ENCODE measurements around the gene MARCHF6.
"Not testable (repeated sequence)": the region's sequence is repeated elsewhere in the genome, so short reads cannot be mapped to it uniquely, and the experiment has no call there.

The MARCHF6 gene

GRCh38 chr5:10376544-10376943, 23.0 kb downstream of the MARCHF6 start:
- Histone ChIP-seq H3K27ac (no peak overlapping the region), H3K27me3 (no peaks in the 10 kb centered on the region), H3K4me3 (ENCODE audit: low read depth in 1 of 2, low read length in 1 of 2) (no peak overlapping the region), H3K4me1 (ENCODE audit: control insufficient read depth in 1 of 2, insufficient read depth in 1 of 2, low read depth in 1 of 2, low read length in 1 of 2) (no peaks in the 10 kb centered on the region), H3K36me3 (peaks cover 25% of the 10 kb centered on the region), H3K9me3 (no peaks in the 10 kb centered on the region)
- TF ChIP-seq CTCF (IDR thresholded peaks at IDR 0.05), result no peak

- Histone ChIP-seq H3K27me3 (no peaks in the 10 kb centered on the region), H3K4me3 (ENCODE audit: low read depth in 1 of 2, low read length in 1 of 2) (no peak overlapping the region), H3K36me3 (peaks cover 30% of the 10 kb centered on the region), H3K27ac (no peak overlapping the region), H3K9me3 (no peaks in the 10 kb centered on the region), H3K4me1 (ENCODE audit: control insufficient read depth in 1 of 2, insufficient read depth in 1 of 2, low read depth in 1 of 2, low read length in 1 of 2) (no peaks in the 10 kb centered on the region)
- no peak for TF ChIP-seq CTCF (IDR thresholded peaks at IDR 0.05)
Measured at GRCh38 chr5:10377081-10377480, 23.6 kb downstream of the MARCHF6 start.

GRCh38 chr5:10381803-10382202, 28.3 kb downstream of the MARCHF6 start:
- no peaks in the 10 kb centered on the region for H3K4me1 ChIP-seq (ENCODE audit: control insufficient read depth in 1 of 2, insufficient read depth in 1 of 2, low read depth in 1 of 2, low read length in 1 of 2)
- H3K36me3 ChIP-seq, result peaks cover 55% of the 10 kb centered on the region
- no peaks in the 10 kb centered on the region for H3K9me3 ChIP-seq
- H3K27ac ChIP-seq, result no peak overlapping the region
- H3K27me3 ChIP-seq, result no peaks in the 10 kb centered on the region
- H3K4me3 ChIP-seq (ENCODE audit: low read depth in 1 of 2, low read length in 1 of 2), result no peak overlapping the region
- no peak for TF ChIP-seq CTCF (IDR thresholded peaks at IDR 0.05)

GRCh38 chr5:10384483-10384882, 31.0 kb downstream of the MARCHF6 start:
- Histone ChIP-seq H3K27me3 (no peaks in the 10 kb centered on the region), H3K9me3 (no peaks in the 10 kb centered on the region), H3K4me1 (ENCODE audit: control insufficient read depth in 1 of 2, insufficient read depth in 1 of 2, low read depth in 1 of 2, low read length in 1 of 2) (no peaks in the 10 kb centered on the region), H3K36me3 (peaks cover 65% of the 10 kb centered on the region), H3K4me3 (ENCODE audit: low read depth in 1 of 2, low read length in 1 of 2) (no peak overlapping the region), H3K27ac (no peak overlapping the region)
- TF ChIP-seq CTCF (IDR thresholded peaks at IDR 0.05), result no peak

GRCh38 chr5:10387690-10388089, 34.2 kb downstream of the MARCHF6 start:
- H3K27me3 ChIP-seq, result no peaks in the 10 kb centered on the region
- no peak for TF ChIP-seq CTCF (IDR thresholded peaks at IDR 0.05)
- peaks cover 78% of the 10 kb centered on the region for H3K36me3 ChIP-seq
- H3K4me3 ChIP-seq (ENCODE audit: low read depth in 1 of 2, low read length in 1 of 2), result no peak overlapping the region
- no peaks in the 10 kb centered on the region for H3K9me3 ChIP-seq
- no peak overlapping the region for H3K27ac ChIP-seq
- H3K4me1 ChIP-seq (ENCODE audit: control insufficient read depth in 1 of 2, insufficient read depth in 1 of 2, low read depth in 1 of 2, low read length in 1 of 2), result no peaks in the 10 kb centered on the region

- no peaks in the 10 kb centered on the region for H3K27me3 ChIP-seq
Measured at GRCh38 chr5:10391130-10391529, 37.6 kb downstream of the MARCHF6 start.

GRCh38 chr5:10392567-10393328, 39.3 kb downstream of the MARCHF6 start:
- not testable (repeated sequence) for H3K27ac ChIP-seq; H3K9me3 ChIP-seq; H3K27me3 ChIP-seq; H3K4me1 ChIP-seq (ENCODE audit: control insufficient read depth in 1 of 2, insufficient read depth in 1 of 2, low read depth in 1 of 2, low read length in 1 of 2); H3K4me3 ChIP-seq (ENCODE audit: low read depth in 1 of 2, low read length in 1 of 2)
- H3K36me3 ChIP-seq, result peaks cover 86% of the 10 kb centered on the region

More at GRCh38 chr5:10391130-10391529, 37.6 kb downstream of the MARCHF6 start:
- peaks cover 89% of the 10 kb centered on the region for H3K36me3 ChIP-seq
- no peaks in the 10 kb centered on the region for H3K4me1 ChIP-seq (ENCODE audit: control insufficient read depth in 1 of 2, insufficient read depth in 1 of 2, low read depth in 1 of 2, low read length in 1 of 2)
- H3K4me3 ChIP-seq (ENCODE audit: low read depth in 1 of 2, low read length in 1 of 2), result no peak overlapping the region
- no peak for TF ChIP-seq CTCF (IDR thresholded peaks at IDR 0.05)
- H3K9me3 ChIP-seq, result no peaks in the 10 kb centered on the region
- H3K27ac ChIP-seq, result no peak overlapping the region

Data from neutrophil (primary cell).